ENCODE data around the gene MYB.

MYB gene

DNA sequence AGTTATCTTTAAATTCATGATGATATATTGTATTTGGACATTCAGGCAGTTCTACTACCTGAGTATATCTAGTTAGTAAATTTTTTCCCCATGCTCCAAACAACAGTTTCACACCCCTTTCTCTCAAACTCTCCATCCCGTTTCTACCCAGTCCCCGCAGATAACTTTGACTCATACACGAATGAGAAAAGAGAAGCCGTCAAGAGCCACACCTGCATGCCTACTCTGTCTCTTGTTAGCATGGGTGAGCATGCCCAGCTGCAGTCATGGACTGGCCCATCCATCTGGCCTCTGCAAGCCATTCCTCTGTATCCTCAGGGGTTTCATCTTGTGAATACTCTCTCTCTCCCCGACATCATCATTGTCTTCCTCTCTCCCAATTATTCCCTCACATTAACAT is 41.5 kb downstream of the MYB start:
- in situ Hi-C loops (cut with HindIII; ENCODE audit: low pct_ligation_motif_present, low sequenced_read_pairs) = no loop called here
- no peak for DNase-seq
- H3K27me3 ChIP-seq (replicated peaks) = no peaks in the 10 kb centered on the region
- no peak overlapping the region for H3K27ac ChIP-seq
- H3K4me3 ChIP-seq (ENCODE audit: low read depth, low read length) = no peak overlapping the region
- no peaks in the 10 kb centered on the region for H3K36me3 ChIP-seq (replicated peaks)
- TF ChIP-seq, protein P1, sequence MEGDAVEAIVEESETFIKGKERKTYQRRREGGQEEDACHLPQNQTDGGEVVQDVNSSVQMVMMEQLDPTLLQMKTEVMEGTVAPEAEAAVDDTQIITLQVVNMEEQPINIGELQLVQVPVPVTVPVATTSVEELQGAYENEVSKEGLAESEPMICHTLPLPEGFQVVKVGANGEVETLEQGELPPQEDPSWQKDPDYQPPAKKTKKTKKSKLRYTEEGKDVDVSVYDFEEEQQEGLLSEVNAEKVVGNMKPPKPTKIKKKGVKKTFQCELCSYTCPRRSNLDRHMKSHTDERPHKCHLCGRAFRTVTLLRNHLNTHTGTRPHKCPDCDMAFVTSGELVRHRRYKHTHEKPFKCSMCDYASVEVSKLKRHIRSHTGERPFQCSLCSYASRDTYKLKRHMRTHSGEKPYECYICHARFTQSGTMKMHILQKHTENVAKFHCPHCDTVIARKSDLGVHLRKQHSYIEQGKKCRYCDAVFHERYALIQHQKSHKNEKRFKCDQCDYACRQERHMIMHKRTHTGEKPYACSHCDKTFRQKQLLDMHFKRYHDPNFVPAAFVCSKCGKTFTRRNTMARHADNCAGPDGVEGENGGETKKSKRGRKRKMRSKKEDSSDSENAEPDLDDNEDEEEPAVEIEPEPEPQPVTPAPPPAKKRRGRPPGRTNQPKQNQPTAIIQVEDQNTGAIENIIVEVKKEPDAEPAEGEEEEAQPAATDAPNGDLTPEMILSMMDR (IDR thresholded peaks at IDR 0.05; ENCODE audit: low read depth, low read length, missing control alignments) = no peak

DNA sequence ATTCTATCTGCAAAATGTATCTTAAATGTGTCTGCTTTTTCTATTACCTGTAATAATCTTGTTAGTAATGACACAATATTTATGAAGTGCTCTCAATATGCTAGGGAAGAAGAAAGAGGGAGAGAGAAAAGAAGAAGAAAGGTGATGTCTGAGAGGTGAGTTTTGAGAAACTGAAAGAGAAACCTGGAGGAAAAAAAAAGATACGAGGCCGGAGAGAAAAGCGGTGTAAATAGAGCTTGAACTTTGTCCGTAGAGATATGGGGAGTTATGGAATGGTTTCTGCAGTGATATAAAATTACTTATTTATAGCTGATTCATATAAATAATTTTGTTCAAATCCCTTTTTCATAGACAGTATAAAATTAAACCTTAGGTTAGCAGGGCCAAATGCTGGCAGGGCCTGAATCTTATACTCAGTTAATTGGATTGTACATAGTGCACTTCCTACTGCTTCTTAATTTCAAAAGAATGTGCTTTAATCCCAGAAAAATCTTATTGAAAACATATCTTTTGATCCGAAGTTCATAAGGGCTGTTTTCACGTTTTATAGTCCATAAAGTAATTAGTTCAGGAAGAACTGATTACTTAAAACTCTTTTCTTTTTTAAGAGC is 43.0 kb downstream of the MYB start:
- in situ Hi-C loops (cut with HindIII; ENCODE audit: low pct_ligation_motif_present, low sequenced_read_pairs) = no loop called here
- no peak overlapping the region for H3K27ac ChIP-seq
- no peak overlapping the region for H3K4me3 ChIP-seq (ENCODE audit: low read depth, low read length)
- no peaks in the 10 kb centered on the region for H3K36me3 ChIP-seq (replicated peaks)
- no peak for DNase-seq
- TF ChIP-seq, protein P1 (IDR thresholded peaks at IDR 0.05; ENCODE audit: low read depth, low read length, missing control alignments) = no peak
- H3K27me3 ChIP-seq (replicated peaks) = no peaks in the 10 kb centered on the region

DNA sequence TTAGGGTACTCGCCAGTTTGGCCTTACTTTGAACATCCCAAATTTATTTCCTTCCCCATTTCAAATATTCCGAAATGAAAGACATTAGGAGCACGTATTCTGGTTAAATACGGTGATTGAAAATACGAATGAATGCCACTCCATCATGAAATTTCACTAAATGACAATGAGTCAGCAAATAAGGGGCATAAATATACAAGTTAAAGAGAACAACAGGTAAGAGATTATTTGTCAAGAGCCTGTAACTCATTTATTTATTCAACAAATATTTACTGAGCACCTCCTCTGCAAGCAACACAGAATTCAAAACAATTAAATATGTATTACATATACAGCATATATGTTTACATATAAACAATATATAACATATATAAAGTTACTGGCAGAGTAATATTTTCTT is 44.8 kb downstream of the MYB start:
- TF ChIP-seq, protein P1 (IDR thresholded peaks at IDR 0.05; ENCODE audit: low read depth, low read length, missing control alignments) = no peak
- Histone ChIP-seq H3K36me3 (replicated peaks) (no peaks in the 10 kb centered on the region), H3K4me3 (ENCODE audit: low read depth, low read length) (no peak overlapping the region), H3K27me3 (replicated peaks) (no peaks in the 10 kb centered on the region), H3K27ac (no peak overlapping the region)
- no peak for DNase-seq
- in situ Hi-C loops (cut with HindIII; ENCODE audit: low pct_ligation_motif_present, low sequenced_read_pairs) = no loop called here

DNA sequence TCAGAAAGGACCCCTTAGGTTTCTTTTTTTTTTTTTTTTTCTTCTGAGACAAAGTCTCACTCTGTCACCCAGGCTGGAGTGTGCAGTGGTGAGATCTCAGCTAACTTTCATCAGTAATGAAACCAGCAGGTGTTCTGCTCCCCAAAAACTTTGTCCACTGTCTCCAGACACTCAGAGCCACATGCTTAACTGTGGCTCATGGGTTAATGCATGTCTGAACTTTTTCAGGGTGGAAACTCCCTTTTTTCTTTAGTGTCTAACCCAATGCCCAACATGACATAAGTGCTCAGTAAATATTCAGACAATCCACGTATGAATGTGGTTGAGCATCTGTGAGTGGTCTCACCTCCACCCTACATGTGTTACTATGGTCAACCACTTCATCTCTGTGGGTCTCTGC is 45.4 kb downstream of the MYB start:
- H3K4me3 ChIP-seq (ENCODE audit: low read depth, low read length) = no peak overlapping the region
- in situ Hi-C loops (cut with HindIII; ENCODE audit: low pct_ligation_motif_present, low sequenced_read_pairs) = no loop called here
- no peaks in the 10 kb centered on the region for H3K27me3 ChIP-seq (replicated peaks)
- H3K27ac ChIP-seq = no peak overlapping the region
- TF ChIP-seq, protein P1 (IDR thresholded peaks at IDR 0.05; ENCODE audit: low read depth, low read length, missing control alignments) = no peak
- DNase-seq = no peak
- H3K36me3 ChIP-seq (replicated peaks) = no peaks in the 10 kb centered on the region

DNA sequence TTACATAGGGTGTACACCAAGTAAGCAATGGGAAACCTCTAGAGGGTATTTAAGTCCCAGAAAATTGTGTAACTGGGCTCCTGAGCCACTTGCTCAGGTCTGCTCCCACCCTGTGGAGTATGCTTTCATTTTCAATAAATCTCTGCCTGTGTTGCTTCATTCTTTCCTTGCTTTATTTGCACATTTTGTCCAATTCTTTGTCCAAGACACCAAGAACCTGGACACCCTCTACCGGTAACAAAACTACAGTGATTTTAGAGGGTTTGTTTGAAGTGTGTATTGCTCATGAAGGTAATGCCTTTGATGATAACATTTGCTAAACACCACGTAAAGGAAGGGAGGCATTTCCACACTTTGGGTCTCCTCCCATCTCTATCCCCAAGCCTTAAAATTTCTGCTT is 46.2 kb downstream of the MYB start:
- in situ Hi-C loops (cut with HindIII; ENCODE audit: low pct_ligation_motif_present, low sequenced_read_pairs) = no loop called here
- H3K36me3 ChIP-seq (replicated peaks) = no peaks in the 10 kb centered on the region
- H3K27me3 ChIP-seq (replicated peaks) = no peaks in the 10 kb centered on the region
- H3K27ac ChIP-seq = no peak overlapping the region
- H3K4me3 ChIP-seq (ENCODE audit: low read depth, low read length) = no peak overlapping the region
- TF ChIP-seq, protein P1 (IDR thresholded peaks at IDR 0.05; ENCODE audit: low read depth, low read length, missing control alignments) = no peak
- no peak for DNase-seq

DNA sequence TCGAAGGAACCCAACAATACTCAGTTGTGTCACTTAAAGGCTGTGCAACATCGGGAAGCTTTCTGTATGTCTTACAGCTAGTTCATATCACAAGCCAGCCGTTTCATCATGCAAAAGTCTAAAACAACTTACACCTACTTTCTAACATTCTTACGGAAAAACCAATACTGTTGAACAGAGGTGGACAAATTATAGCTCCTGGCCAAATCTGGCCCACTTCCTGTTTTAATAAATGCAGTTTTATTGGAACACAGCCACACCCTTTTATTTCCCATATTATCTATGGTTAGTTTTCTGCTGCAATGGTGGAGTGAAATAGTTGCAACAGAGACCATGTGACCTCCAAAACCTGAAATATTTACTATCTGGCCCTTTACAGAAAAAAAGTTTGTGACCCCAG is 46.6 kb downstream of the MYB start:
- DNase-seq = no peak
- TF ChIP-seq, protein P1 (IDR thresholded peaks at IDR 0.05; ENCODE audit: low read depth, low read length, missing control alignments) = no peak
- no peaks in the 10 kb centered on the region for H3K27me3 ChIP-seq (replicated peaks)
- H3K36me3 ChIP-seq (replicated peaks) = no peaks in the 10 kb centered on the region
- H3K4me3 ChIP-seq (ENCODE audit: low read depth, low read length) = no peak overlapping the region
- H3K27ac ChIP-seq = no peak overlapping the region
- in situ Hi-C loops (cut with HindIII; ENCODE audit: low pct_ligation_motif_present, low sequenced_read_pairs) = no loop called here
